ENCODE data around the gene PRKAG3. TPM values are rescaled to one million over a fixed set of nuclear protein-coding genes. Genes with fewer than 3 reads are reported as not detected.

Gene PRKAG3
- total RNA-seq, 2 donors from 2014 or later = not detected

GRCh38 chr2:218872645-218873358, 41.2 kb upstream of the PRKAG3 start:
- H3K4me1 Mint-ChIP-seq = peaks cover 25% of the 10 kb centered on the region
- H3K9me3 ChIP-seq (ENCODE audit: control insufficient read depth, low read length, poor library complexity, severe bottlenecking) = no peaks in the 10 kb centered on the region
- ATAC-seq = no peak
- peak overlapping the region; percentile 94 for H3K4me3 Mint-ChIP-seq
- peaks cover 59% of the 10 kb centered on the region for H3K27me3 Mint-ChIP-seq
- no peak for DNase-seq
- peaks cover 12% of the 10 kb centered on the region for H3K36me3 Mint-ChIP-seq (ENCODE audit: low read depth)
- no peak overlapping the region for H3K27ac Mint-ChIP-seq

GRCh38 chr2:218871345-218872302, 40.0 kb upstream of the PRKAG3 start:
- no peak for DNase-seq

GRCh38 chr2:218870984-218871344, 39.4 kb upstream of the PRKAG3 start:
- no peak for DNase-seq
- peak overlapping the region; percentile 94 for H3K4me3 Mint-ChIP-seq
- ATAC-seq = no peak
- H3K9me3 ChIP-seq (ENCODE audit: control insufficient read depth, low read length, poor library complexity, severe bottlenecking) = no peaks in the 10 kb centered on the region
- peaks cover 10% of the 10 kb centered on the region for H3K36me3 Mint-ChIP-seq (ENCODE audit: low read depth)
- H3K27ac Mint-ChIP-seq = no peak overlapping the region
- H3K4me1 Mint-ChIP-seq = peaks cover 18% of the 10 kb centered on the region
- H3K27me3 Mint-ChIP-seq = peaks cover 70% of the 10 kb centered on the region

More at GRCh38 chr2:218871345-218872302, 40.0 kb upstream of the PRKAG3 start:
- Mint-ChIP-seq H3K4me1 (peaks cover 20% of the 10 kb centered on the region), H3K4me3 (peak overlapping the region; percentile 94), H3K36me3 (ENCODE audit: low read depth) (peaks cover 12% of the 10 kb centered on the region), H3K27ac (peak overlapping the region; percentile 19), H3K27me3 (peaks cover 67% of the 10 kb centered on the region)
- H3K9me3 ChIP-seq (ENCODE audit: control insufficient read depth, low read length, poor library complexity, severe bottlenecking) = no peaks in the 10 kb centered on the region
- ATAC-seq = peak; percentile 55

- Mint-ChIP-seq H3K4me3 (no peak overlapping the region), H3K27ac (no peak overlapping the region), H3K4me1 (peaks cover 18% of the 10 kb centered on the region), H3K27me3 (peaks cover 73% of the 10 kb centered on the region), H3K36me3 (ENCODE audit: low read depth) (peaks cover 11% of the 10 kb centered on the region)
- DNase-seq (no peak), ATAC-seq (no peak)
- H3K9me3 ChIP-seq (ENCODE audit: control insufficient read depth, low read length, poor library complexity, severe bottlenecking) = no peaks in the 10 kb centered on the region
Measured at GRCh38 chr2:218869064-218869463, 37.5 kb upstream of the PRKAG3 start.

GRCh38 chr2:218867900-218868299, 36.3 kb upstream of the PRKAG3 start:
- no peak overlapping the region for H3K4me3 Mint-ChIP-seq
- DNase-seq (no peak), ATAC-seq (no peak)
- H3K27me3 Mint-ChIP-seq = peaks cover 80% of the 10 kb centered on the region
- H3K36me3 Mint-ChIP-seq (ENCODE audit: low read depth) = peaks cover 13% of the 10 kb centered on the region
- no peak overlapping the region for H3K27ac Mint-ChIP-seq
- H3K4me1 Mint-ChIP-seq = peaks cover 14% of the 10 kb centered on the region
- H3K9me3 ChIP-seq (ENCODE audit: control insufficient read depth, low read length, poor library complexity, severe bottlenecking) = no peaks in the 10 kb centered on the region

GRCh38 chr2:218865999-218866398, 34.4 kb upstream of the PRKAG3 start:
- H3K4me3 Mint-ChIP-seq = no peak overlapping the region
- peaks cover 10% of the 10 kb centered on the region for H3K4me1 Mint-ChIP-seq
- no peak overlapping the region for H3K27ac Mint-ChIP-seq
- DNase-seq = no peak
- ATAC-seq = no peak
- peaks cover 79% of the 10 kb centered on the region for H3K27me3 Mint-ChIP-seq
- H3K9me3 ChIP-seq (ENCODE audit: control insufficient read depth, low read length, poor library complexity, severe bottlenecking) = no peaks in the 10 kb centered on the region
- peaks cover 11% of the 10 kb centered on the region for H3K36me3 Mint-ChIP-seq (ENCODE audit: low read depth)

- peaks cover 11% of the 10 kb centered on the region for H3K36me3 Mint-ChIP-seq (ENCODE audit: low read depth)
- ATAC-seq (no peak), DNase-seq (no peak)
- H3K27ac Mint-ChIP-seq = no peak overlapping the region
- H3K9me3 ChIP-seq (ENCODE audit: control insufficient read depth, low read length, poor library complexity, severe bottlenecking) = no peaks in the 10 kb centered on the region
- peaks cover 10% of the 10 kb centered on the region for H3K4me1 Mint-ChIP-seq
- H3K4me3 Mint-ChIP-seq = no peak overlapping the region
- H3K27me3 Mint-ChIP-seq = peaks cover 83% of the 10 kb centered on the region
Measured at GRCh38 chr2:218865396-218865795, 33.8 kb upstream of the PRKAG3 start.

- no peak for ATAC-seq
- peaks cover 14% of the 10 kb centered on the region for H3K36me3 Mint-ChIP-seq (ENCODE audit: low read depth)
- no peak for DNase-seq
- peaks cover 14% of the 10 kb centered on the region for H3K4me1 Mint-ChIP-seq
- H3K9me3 ChIP-seq (ENCODE audit: control insufficient read depth, low read length, poor library complexity, severe bottlenecking) = no peaks in the 10 kb centered on the region
- H3K27ac Mint-ChIP-seq = no peak overlapping the region
- H3K4me3 Mint-ChIP-seq = no peak overlapping the region
- H3K27me3 Mint-ChIP-seq = peaks cover 83% of the 10 kb centered on the region
Measured at GRCh38 chr2:218863021-218863520, 31.5 kb upstream of the PRKAG3 start.

GRCh38 chr2:218861645-218862318, 30.2 kb upstream of the PRKAG3 start:
- H3K36me3 Mint-ChIP-seq (ENCODE audit: low read depth) = peaks cover 14% of the 10 kb centered on the region
- H3K27ac Mint-ChIP-seq = no peak overlapping the region
- DNase-seq = no peak
- ATAC-seq = no peak
- peaks cover 14% of the 10 kb centered on the region for H3K4me1 Mint-ChIP-seq
- H3K4me3 Mint-ChIP-seq = peak overlapping the region; percentile 59
- H3K9me3 ChIP-seq (ENCODE audit: control insufficient read depth, low read length, poor library complexity, severe bottlenecking) = no peaks in the 10 kb centered on the region
- peaks cover 84% of the 10 kb centered on the region for H3K27me3 Mint-ChIP-seq

GRCh38 chr2:218860950-218861381, 29.4 kb upstream of the PRKAG3 start:
- no peak overlapping the region for H3K27ac Mint-ChIP-seq
- H3K27me3 Mint-ChIP-seq = peaks cover 84% of the 10 kb centered on the region
- DNase-seq = no peak
- ATAC-seq = peak; percentile 29
- H3K9me3 ChIP-seq (ENCODE audit: control insufficient read depth, low read length, poor library complexity, severe bottlenecking) = no peaks in the 10 kb centered on the region
- peaks cover 14% of the 10 kb centered on the region for H3K36me3 Mint-ChIP-seq (ENCODE audit: low read depth)
- peaks cover 17% of the 10 kb centered on the region for H3K4me1 Mint-ChIP-seq
- peak overlapping the region; percentile 28 for H3K4me3 Mint-ChIP-seq

- no peak overlapping the region for H3K27ac Mint-ChIP-seq
- no peak for ATAC-seq
- peaks cover 17% of the 10 kb centered on the region for H3K4me1 Mint-ChIP-seq
- peak overlapping the region; percentile 91 for H3K4me3 Mint-ChIP-seq
- no peak for DNase-seq
- H3K36me3 Mint-ChIP-seq (ENCODE audit: low read depth) = peaks cover 15% of the 10 kb centered on the region
- peaks cover 89% of the 10 kb centered on the region for H3K27me3 Mint-ChIP-seq
- no peaks in the 10 kb centered on the region for H3K9me3 ChIP-seq (ENCODE audit: control insufficient read depth, low read length, poor library complexity, severe bottlenecking)
Measured at GRCh38 chr2:218859988-218860831, 28.6 kb upstream of the PRKAG3 start.

GRCh38 chr2:218859556-218859987, 28.0 kb upstream of the PRKAG3 start, which contains the start of gene WNT6:
Gene WNT6 (plus strand): TSS chr2:218859805. CDS start chr2:218860038, 233 bp downstream.
- H3K36me3 Mint-ChIP-seq (ENCODE audit: low read depth) = peaks cover 16% of the 10 kb centered on the region
- peak within 1 kb of the TSS; percentile 91 for H3K4me3 Mint-ChIP-seq
- peaks cover 17% of the 10 kb centered on the region for H3K4me1 Mint-ChIP-seq
- DNase-seq (no peak), ATAC-seq (peak; percentile 50)
- H3K9me3 ChIP-seq (ENCODE audit: control insufficient read depth, low read length, poor library complexity, severe bottlenecking) = no peaks in the 10 kb centered on the region
- H3K27me3 Mint-ChIP-seq = peaks cover 89% of the 10 kb centered on the region
- H3K27ac Mint-ChIP-seq = peak within 1 kb of the TSS; percentile 21

All from T-helper 17 cell (primary cell).